ENCODE results near the gene PTPRN2. TPM values are rescaled to one million over a fixed set of nuclear protein-coding genes. Genes with fewer than 3 reads are reported as not detected.

PTPRN2 gene
- total RNA-seq, 1 donor from 2014 or later, result 1.2 TPM

DNA sequence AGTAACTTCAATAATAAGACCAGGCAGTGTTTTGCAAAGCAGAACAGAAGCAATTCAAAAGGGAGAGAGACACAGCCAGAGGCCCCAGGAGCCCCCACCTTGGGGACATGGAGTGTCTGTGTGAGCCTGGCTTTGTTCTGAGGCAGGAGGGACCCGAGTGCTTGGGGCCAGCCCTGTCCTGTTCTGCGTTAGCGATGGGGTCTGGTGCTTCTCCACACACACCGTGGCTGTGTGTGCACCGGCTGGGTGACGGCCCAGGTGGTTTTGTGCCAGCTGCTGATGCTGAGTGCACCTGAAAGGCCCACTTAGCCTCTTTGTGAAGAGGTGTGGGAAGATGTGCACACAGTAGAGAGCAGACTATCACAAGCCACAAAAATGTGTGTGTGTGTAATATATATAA, 781.9 kb downstream of the PTPRN2 start:
- no peak for DNase-seq (ENCODE audit: low read depth)

DNA sequence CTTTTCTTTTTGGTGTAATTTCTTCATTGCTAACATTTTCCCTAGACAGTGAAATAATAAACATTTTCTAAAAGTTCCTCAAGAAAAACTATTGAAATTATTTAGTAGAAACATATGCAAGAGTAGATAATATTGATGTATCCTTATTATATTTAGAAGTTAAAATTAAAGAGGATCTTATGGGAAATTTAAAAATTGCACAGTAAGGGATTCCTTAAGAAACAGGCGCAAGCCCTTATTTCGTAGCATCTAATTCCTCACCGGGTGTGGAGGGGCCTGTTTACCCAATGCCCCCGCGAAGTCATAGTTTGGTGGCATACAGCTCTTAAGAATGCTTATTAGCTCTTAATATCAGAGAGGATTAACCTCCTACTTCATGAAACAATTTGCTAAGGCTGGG, 783.7 kb downstream of the PTPRN2 start:
- DNase-seq (ENCODE audit: low read depth), result no peak

DNA sequence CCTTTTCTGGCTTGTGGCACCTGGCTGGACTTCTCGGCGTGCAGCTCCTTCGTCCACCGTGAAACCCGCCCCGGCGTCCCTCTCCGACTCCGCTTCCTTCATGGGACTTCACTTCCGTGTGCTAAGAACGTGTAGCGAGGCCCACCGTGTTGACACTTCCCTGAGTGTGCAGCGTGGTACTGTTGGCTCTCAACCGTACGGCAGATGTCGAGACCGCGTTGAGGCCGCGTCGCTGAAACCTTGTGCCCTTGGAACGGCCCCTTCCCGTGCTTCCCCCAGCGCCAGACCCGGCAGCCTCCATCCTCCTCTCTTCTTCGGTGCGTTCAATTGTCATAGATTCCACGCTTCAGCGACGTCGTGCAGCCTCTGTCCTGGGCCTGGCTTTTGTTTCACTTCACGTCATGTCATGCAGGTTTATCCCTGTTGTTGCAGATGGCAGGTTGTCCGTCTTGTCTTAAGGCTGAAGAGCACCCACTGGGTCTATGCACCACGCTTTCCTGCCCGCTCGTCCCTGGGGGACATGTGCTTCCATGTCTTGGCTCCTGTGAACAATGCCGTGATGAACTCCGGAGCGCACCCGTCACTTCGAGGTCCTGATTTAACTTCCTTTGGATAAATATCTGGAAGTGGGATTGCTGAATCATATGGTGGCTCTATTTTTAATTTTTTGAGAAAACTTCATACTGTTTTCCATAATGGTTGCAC, 785.5 kb downstream of the PTPRN2 start:
- no peak for DNase-seq (ENCODE audit: low read depth)

DNA sequence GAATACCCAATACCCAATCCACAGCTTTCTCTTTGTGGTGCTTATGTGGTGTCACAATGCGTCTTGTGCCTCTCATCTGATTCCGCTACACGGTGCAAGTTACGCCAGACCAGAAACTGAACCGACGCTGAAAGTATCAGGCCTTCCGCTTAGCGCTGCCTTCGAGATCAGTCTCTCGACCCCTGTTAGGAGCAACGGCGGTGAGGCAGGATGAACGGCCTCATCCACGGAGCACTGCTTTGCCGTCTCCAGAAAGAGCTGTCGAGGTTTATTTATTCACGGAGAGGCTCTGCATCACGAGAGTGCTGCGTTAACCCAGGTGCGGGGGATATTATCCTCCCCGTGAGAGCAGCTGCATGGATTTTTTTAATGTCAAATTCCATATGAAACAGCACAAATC, 786.5 kb downstream of the PTPRN2 start:
- no peak for DNase-seq (ENCODE audit: low read depth)

DNA sequence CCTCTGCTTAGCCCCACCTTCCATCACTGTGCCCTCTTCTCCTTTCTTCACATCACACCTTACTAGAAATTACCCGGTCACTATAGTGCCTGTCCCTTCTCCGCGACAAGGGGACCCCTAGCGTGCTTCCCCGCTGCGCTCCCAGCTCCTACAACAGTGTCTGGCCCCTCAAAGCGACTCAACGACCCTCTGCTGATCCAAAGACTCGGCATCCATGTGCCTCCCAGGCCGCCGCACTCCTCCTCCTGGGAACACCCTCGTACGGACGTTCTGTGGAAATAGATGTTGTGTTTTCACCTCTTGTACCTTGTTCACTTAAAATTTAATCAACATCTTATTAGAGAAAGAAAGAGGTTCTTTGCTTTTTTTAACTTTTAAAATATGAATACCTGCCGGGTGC, 787.3 kb downstream of the PTPRN2 start:
- no peak for DNase-seq (ENCODE audit: low read depth)

DNA sequence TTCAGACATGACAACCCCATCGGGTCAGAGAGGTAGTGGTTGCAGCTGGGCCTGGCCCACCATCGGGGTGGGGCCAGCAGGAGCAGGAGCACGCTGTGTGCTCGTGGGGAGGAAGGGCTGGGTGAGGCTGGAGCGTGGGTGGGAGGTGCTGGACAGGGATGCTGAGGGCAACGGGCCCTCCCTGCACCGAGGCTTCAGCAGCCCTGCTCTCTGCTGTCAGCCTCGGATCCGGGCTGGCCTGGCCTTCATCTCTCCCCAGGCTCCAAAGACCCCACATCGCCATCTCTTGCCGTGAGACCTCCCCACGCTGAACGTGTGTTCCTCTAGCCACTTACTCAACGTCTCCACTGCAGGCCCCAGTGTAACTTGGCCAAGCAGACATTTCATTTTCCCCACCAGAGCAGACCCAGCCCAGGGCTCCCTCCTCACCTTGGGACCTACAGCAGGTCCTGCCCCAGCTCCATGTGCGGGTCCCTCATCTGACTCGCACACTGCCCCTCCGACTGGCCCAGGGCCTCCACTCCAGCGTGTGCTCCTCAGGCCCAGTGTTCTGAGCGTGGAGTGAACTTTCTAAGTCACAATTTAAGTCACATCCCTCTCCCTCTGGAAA, 788.4 kb downstream of the PTPRN2 start:
- no peak for DNase-seq (ENCODE audit: low read depth)

DNA sequence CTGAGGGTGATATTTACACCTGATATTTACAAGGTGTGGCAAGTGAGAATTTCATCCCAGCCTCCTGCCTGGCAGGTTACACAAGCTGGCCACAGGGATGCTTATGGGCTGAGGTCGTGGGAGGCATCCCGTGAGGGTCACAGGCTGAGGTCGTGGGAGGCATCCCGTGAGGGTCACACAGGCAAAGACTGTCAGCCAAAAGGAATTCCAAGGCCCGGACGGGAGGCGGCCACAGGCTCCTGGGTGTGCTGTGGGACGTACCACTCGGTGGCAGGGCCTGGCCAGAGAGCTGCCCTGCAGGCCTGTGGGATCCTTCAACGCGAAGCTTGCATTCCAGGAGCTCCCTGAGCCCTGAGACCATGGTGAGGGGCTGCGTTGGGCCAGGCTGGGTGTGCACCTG, 790.3 kb downstream of the PTPRN2 start:
- no peak for DNase-seq (ENCODE audit: low read depth)

DNA sequence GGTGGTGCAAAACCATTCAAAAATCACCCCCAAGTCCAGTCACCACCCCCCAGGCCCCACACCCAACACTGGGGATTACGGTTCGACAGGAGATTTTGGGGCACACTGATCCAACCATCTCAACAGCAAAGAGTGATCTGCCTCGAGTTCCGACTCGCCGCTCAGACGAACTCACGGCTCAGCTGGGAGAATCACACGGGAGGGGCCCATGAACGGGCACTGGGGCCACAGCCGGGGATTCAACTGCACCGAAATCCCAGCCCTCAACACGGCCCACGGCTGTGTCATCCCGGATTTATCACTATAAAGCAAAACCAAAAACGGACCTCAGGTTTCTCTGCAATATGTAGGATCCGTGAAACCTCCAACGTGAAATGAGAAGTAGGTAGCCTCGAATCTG, 790.8 kb downstream of the PTPRN2 start:
- DNase-seq (ENCODE audit: low read depth), result no peak

DNA sequence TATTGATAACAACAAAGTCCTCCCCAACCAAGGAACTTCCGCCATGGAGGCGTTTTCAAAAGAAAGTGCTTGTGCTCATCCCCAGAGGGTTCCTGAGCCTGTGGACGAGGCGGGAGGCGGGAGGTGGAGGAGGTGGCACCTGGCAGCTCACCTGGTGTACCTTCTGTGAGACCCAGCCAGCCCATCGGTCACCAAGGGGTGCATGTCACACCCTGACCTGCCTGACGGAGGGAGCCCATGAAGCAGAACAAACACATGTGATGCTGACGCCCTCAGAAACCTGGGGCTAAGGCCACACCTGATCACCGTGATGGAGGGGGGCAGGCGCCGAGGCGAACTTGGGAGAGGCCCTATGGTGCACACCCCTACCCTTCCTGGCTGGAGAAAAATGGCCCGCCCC, 792.0 kb downstream of the PTPRN2 start:
- DNase-seq (ENCODE audit: low read depth), result no peak

DNA sequence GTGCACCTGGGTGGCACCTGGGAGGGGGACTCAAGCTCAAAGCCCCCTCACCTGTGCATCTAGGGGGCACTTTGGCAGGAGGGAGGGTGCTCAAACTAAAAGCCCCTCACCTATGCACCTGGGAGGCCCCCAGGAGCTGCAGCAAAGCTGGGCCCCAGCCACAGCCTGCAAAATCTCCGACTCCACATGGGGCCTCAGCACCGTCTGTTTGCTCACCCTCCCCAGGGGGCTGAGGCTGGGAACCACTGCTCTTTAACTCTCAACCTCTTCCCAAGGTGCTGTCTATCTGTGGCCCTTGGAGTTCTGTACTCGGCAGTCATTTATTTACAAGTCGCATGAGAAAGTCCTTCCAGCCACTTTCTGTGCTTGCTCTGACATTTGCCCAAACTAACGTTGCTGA, 792.4 kb downstream of the PTPRN2 start:
- no peak for DNase-seq (ENCODE audit: low read depth)

DNA sequence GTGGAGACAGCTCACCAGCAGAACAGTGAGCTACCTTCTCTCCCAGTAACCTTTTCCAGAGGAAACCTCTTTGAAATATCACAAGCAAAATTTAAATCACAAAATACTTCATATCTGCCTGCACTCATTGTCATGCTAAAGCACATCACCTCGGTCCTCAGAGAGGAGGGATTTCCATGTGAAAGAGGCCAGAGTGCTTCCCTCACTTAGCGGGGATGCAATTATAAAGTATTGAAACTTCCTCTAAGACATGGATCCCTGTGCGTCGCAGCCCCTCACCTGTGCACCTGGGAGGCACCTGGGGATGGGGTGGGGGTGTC, 792.9 kb downstream of the PTPRN2 start:
- no peak for DNase-seq (ENCODE audit: low read depth)

DNA sequence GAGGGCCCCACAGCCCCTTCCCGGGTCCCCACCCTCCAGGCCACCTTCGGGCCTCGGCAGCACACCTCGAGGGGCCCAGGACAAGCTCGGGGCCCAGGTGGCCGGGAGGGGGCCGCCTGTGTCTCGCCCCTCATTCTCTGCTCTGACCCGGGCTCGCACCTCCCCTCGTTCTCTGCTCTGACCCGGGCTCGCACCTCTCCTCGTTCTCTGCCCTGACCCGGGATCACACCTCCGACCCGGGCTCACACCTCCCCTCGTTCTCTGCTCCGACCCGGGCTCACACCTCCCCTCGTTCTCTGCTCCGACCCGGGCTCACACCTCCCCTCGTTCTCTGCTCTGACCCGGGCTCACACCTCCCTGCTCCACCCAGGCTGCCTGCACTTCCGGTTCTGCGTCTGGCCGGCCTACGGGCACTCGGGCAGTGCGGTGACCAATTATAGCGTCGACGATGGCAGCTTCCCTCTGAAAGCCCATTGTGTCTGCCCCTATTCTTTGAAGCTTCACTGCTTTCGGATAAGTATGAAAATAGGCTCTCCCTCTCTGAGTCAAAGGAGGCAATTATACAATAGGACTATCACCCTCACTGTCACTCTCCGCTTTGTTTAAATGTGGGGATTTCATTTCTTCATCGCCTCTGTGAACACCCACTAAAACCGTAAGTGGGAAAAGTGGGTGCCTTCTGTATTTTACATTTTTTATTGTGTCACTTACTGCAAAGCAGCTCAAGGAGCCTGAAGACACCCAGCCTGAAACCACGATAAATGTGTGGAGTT, 793.5 kb downstream of the PTPRN2 start:
- DNase-seq (ENCODE audit: low read depth), result no peak

DNA sequence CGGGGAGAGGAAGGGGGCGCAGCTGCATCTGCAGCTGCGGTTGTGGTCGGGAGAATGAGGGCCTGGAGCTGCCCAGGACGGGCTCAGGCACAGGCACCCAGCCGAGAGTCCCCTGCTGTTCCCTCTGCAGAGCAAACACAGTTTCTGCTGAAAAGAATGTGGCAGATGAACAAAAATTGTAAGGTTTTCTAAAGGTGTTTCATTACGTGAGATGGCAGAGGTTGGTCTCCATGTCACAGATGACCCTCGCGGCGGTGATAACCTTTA, 794.6 kb downstream of the PTPRN2 start:
- DNase-seq (ENCODE audit: low read depth), result no peak

DNA sequence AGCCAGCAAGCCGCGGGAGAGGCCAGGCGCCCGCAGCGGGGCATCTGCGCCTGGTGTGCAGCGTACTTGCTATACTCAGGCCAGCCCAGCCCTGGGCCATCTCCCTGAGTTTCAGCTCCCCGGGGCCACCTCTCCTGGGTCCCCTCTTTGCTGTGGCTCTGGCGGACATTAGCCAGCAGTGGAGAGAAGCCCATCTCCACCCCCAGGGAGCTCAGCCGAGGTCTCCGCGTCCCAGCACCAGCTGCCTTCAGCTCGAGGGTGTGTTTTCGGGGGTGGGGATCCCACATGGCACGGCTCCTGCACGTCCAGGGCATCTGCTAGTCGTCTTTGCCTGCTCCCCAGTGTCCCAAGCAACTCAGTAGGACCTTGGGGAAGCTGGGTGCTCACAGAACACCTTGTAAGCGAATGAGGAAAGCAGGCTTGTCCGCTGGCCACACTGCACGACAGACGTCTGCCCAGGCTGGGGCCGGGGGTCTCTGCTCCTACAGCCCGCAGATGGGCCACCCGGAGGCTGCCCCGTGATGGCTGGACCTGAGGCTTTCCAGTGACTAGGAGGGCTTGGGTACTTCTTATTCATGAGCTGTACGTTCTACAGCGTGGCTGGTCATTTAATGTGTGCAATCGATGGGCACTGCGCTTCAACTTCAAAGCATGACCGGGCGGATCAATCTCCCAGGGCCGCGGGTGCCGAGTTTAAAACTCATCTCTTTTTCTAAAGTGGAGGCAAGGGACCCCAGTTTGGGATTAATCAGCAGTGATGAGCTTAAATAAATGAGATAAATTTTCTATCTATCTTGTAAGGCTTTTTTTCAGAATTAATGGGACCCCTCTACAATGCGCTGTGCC, 795.2 kb downstream of the PTPRN2 start:
- no peak for DNase-seq (ENCODE audit: low read depth)

DNA sequence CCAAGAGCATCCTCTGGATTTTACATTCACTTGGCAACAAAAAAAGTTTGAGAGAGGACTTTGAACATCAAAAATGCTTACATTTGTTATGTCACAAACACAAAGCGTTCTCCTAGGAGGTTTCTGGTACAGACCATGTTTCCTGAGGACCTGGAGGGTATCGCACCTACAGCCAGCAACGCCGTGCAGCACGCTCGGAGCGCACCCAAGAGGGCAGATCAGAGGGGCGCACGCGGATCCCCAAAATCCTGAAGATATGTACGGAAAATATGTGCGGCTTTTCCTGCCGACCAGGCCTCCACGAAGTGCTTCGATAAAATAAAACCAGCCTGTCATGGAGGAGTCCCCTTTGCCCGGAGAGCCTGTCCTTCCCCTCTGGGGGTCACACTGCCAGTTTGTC, 796.0 kb downstream of the PTPRN2 start:
- DNase-seq (ENCODE audit: low read depth), result no peak

DNA sequence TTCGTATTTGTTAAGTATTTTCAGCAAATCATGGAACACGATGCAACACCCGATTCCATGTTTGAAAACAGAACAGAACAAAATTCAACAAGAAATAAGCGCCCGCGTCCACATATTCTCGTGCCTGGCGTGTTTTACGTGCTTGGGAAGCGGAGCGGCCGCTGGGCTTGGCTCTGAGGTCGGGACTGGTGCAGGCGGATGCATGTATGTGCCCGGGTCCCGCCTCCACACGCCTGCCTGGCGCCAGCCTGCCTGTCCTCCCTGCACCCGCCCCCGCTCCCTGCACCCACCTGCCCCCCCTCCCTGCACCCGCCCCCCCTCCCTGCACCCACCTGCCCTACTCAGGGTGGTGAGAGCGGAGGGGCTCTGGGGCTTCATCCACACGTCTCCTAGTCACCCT, 796.4 kb downstream of the PTPRN2 start:
- DNase-seq (ENCODE audit: low read depth), result no peak

DNA sequence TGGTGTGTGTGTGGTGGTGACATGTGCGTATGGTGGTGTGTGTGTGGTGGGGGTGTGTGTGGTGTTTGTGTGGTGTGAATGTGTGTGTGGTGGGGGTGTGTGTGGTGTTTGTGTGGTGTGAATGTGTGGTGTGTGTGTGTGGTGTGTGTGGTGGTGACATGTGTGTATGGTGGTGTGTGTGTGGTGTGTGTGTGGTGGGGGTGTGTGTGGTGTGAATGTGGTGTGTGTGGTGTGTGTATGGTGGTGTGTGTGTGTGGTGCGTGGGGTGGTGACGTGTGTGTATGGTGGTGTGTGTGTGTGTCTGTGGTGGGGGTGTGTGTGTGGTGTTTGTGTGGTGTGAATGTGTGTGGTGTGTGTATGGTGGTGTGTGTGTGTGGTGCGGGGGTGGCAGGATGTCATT, 797.7 kb downstream of the PTPRN2 start:
- no peak for DNase-seq (ENCODE audit: low read depth)

DNA sequence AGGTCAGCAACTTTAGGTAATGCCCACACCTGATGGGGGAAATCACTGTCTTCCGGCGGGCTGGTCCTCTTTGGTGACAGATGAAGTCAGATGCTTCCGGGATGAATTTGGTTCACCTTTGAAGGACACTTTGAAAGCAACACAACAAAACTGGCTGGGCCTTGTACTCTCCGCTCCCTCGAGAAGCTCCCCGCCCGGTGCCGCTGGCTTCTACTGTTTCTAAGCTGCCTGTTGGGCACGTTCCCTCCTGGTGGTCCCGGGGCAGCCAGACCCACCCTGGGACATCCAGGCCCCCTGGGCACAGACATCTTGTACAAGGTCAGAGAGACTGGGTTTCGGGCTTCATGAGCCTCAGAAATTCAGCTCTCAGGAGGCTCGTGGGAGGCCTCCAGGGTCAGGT, 798.5 kb downstream of the PTPRN2 start:
- DNase-seq (ENCODE audit: low read depth), result no peak

DNA sequence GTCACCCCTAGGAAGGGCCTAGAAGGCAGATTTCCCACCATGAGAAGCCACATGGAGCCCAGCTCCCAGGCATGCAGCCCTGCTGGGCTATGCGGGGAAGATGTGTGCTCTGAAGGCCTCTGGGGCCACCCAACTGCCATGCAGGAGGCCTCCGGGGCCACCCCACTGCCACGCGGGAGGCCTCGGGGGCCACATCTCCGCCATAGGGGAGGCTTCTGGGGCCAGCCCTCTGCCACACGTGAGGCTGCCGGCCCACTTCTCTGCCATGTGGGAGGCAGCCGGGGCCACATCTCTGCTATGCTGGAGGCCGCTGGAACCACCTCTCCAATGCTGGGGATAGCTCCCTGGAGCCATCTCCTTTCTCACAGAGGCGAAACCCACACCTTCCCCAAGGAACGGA, 799.0 kb downstream of the PTPRN2 start:
- no peak for DNase-seq (ENCODE audit: low read depth)

DNA sequence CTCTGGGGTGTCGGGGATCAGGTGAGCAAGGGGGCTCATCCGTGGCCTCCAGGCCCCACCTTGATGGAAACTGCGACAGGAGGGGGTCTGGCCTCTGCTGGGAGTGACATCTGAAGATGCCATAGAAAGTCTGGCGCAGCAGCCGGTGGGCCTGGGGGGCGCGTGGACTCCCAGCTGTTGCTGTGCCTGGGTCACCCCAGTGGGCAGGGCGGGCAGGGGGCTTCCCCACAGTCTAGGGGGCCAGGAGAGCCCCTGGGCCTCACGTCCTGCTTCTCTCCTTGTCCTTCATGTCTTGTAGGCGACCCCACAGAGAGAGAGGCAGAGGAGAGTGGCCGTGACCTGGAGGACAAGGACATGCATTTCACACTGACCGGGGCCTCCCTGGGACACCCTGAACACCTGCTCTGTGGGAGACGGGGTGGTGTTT, 800.3 kb downstream of the PTPRN2 start:
- no peak for DNase-seq (ENCODE audit: low read depth)

DNA sequence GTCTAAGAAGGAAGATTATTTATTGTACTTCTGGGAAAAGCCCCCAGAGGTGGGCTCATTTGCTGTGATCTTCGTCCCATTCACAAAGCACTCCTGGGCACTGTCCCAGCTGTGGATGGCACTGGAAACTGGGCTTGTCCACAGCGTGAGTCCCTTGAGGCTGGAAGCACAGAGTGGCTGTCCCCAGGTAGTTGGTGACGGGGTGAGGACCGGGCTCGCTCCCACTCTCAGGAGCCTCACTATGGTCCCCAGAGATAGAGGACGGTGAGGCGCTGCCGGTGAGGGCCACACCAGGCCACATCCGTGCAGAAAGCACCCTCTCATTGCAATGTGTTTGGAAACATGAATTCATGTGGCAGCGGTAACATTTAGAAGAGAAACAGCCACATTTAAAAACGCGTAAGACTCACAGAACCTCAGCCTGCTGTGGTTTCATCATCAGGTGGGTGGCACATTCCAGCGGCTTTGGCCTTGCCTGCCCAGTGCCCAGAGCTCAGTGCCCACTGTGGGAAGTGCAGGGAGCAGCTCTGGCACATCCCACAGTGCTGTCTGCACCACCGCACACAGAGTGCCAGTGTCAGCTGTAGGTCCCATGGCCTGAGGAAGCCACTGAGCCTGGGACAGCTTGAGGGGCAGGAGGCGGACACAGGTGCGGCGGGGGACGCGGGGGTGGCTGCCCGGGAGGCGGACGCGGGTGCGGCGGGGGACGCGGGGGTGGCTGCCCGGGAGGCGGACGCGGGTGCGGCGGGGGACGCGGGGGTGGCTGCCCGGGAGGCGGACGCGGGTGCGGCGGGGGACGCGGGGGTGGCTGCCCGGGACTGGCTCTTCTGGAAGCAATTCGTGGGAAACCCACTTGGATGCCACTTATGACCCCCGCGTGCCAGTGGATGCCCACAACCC, 801.0 kb downstream of the PTPRN2 start:
- no peak for DNase-seq (ENCODE audit: low read depth)
